Keratinocyte (primary cell): ENCODE data around the gene CELF2. TPM values are rescaled to one million over a fixed set of nuclear protein-coding genes. Genes with fewer than 3 reads are reported as not detected.
"Not testable (repeated sequence)": the region's sequence is repeated elsewhere in the genome, so short reads cannot be mapped to it uniquely, and the experiment has no call there.

Experiments
- DNase-seq: peaks from one replicate; pipeline ENCODE4 v3.0.0-alpha.2; 2011; ENCODE audit warnings: low read depth, missing footprints, low spot score
- FAIRE-seq: peaks from 2 replicates; lab custom pipeline; 2011; peaks lifted over from hg19 to GRCh38; lab: Jason Lieb, UNC
- H2AFZ ChIP-seq: 2 replicates; pipeline ENCODE4 v1.6.0; 2012; ENCODE audit warnings: low read length, control low read depth, inconsistent platforms; ENCODE audit not compliant: control insufficient read depth
- H3K27ac ChIP-seq: 2 replicates; pipeline ENCODE4 v1.5.1; 2011; ENCODE audit warnings: low read length; ENCODE audit not compliant: control insufficient read depth, insufficient read depth
- H3K27me3 ChIP-seq: 3 replicates; pipeline ENCODE4 v1.6.0; 2011; ENCODE audit warnings: low read length; ENCODE audit not compliant: control insufficient read depth, insufficient read depth; ENCODE audit errors: extremely low read depth
- H3K36me3 ChIP-seq, 2 experiments: 2 replicates in 1 of 2; 3 replicates in 1 of 2; pipeline ENCODE4 v1.5.1; 2011; ENCODE audit warnings: low read length in 2 of 2, mild to moderate bottlenecking in 1 of 2; ENCODE audit not compliant: control insufficient read depth in 2 of 2, insufficient read depth in 2 of 2; ENCODE audit errors: extremely low read depth in 1 of 2
- H3K4me1 ChIP-seq: 3 replicates; pipeline ENCODE4 v1.5.1; 2011; ENCODE audit warnings: low read length; ENCODE audit not compliant: control insufficient read depth, insufficient read depth; ENCODE audit errors: extremely low read depth
- H3K4me2 ChIP-seq: 3 replicates; pipeline ENCODE4 v1.6.0; 2011; ENCODE audit warnings: low read depth, low read length; ENCODE audit not compliant: control insufficient read depth, insufficient read depth; ENCODE audit errors: extremely low read depth
- H3K4me3 ChIP-seq, 3 experiments: fragments of 200-600 bp in 1 of 3; sonication (generic) in 1 of 3; 2 replicates in 2 of 3; 3 replicates in 1 of 3; pipeline ENCODE4 v1.5.1; 2011 to 2016; ENCODE audit warnings: low read length in 3 of 3, mild to moderate bottlenecking in 3 of 3, control low read depth in 2 of 3, inconsistent platforms in 1 of 3, low read depth in 1 of 3, mixed read lengths in 1 of 3, mixed run types in 1 of 3, moderate library complexity in 1 of 3; ENCODE audit not compliant: control insufficient read depth in 2 of 3, insufficient read depth in 2 of 3; ENCODE audit errors: extremely low read depth in 1 of 3
- H3K79me2 ChIP-seq: 2 replicates; pipeline ENCODE4 v1.6.0; 2012; ENCODE audit warnings: low read length; ENCODE audit not compliant: control insufficient read depth, insufficient read depth
- H3K9ac ChIP-seq: 3 replicates; pipeline ENCODE4 v1.6.0; 2011; ENCODE audit warnings: low read length; ENCODE audit not compliant: control insufficient read depth, insufficient read depth; ENCODE audit errors: extremely low read depth
- H3K9me1 ChIP-seq: 3 replicates; pipeline ENCODE4 v1.6.0; 2011; ENCODE audit warnings: low read length; ENCODE audit not compliant: control insufficient read depth, insufficient read depth; ENCODE audit errors: extremely low read depth
- H3K9me3 ChIP-seq: 2 replicates; pipeline ENCODE4 v1.5.1; 2012; ENCODE audit warnings: low read depth, low read length; ENCODE audit not compliant: control insufficient read depth
- H4K20me1 ChIP-seq: 3 replicates; pipeline ENCODE4 v1.6.0; 2011; ENCODE audit warnings: low read length; ENCODE audit not compliant: control insufficient read depth, insufficient read depth; ENCODE audit errors: extremely low read depth
- CTCF ChIP-seq, 3 experiments: IDR thresholded peaks in 1 of 3; conservative IDR thresholded peaks in 1 of 3; optimal IDR thresholded peaks in 1 of 3; 2 replicates in 2 of 3; 3 replicates in 1 of 3; pipeline versions ENCODE3 to v1.5.1; 2011; ENCODE audit warnings: low read length in 3 of 3, mild to moderate bottlenecking in 3 of 3, moderate library complexity in 2 of 3, control low read depth in 1 of 3, inconsistent platforms in 1 of 3; ENCODE audit not compliant: insufficient read depth in 2 of 3; ENCODE audit errors: extremely low read depth in 1 of 3
- EZH2 ChIP-seq: IDR thresholded peaks from one replicate; pipeline ENCODE4 v1.6.1; 2012; ENCODE audit warnings: inconsistent platforms, mild to moderate bottlenecking, low read length, moderate library complexity
- dilution Hi-C: fragments of 300-500 bp; cut with MboI; formaldehyde crosslinking; loops from one replicate; pipeline ENCODE4 v1.7.0; 2020; ENCODE audit warnings: low sequenced_read_pairs; ENCODE audit not compliant: extremely low pct_ligation_motif_present
- polyA plus RNA-seq, 5 experiments: library from polyadenylated mRNA; depleted of rRNA in 3 of 5; stranded (reverse) in 3 of 5; stranded (forward) in 1 of 5; unstranded in 1 of 5; fragments of >200 nt; gene quantifications; 1 replicate in 1 of 5; 2 replicates in 3 of 5; 3 replicates in 1 of 5; pipeline versions ENCODE4 v1.2.1 to v1.2.3, GENCODE V29; 2011 to 2012; ENCODE audit warnings: missing spikeins in 2 of 5, low read depth in 1 of 5, low replicate concordance in 1 of 5

The CELF2 gene
- polyA plus RNA-seq, 1 donor (not counting 4 experiments of a cell fraction or from before 2014, with no cell fraction given), result 9.8 TPM

- no peaks in the 10 kb centered on the region for H3K9me3 ChIP-seq
- H3K79me2 ChIP-seq, result no peaks in the 10 kb centered on the region
- H3K4me1 ChIP-seq, result no peaks in the 10 kb centered on the region
- DNase-seq (no peak), FAIRE-seq (no peak)
- no peaks in the 10 kb centered on the region for H4K20me1 ChIP-seq
- H2AFZ ChIP-seq, result no peak overlapping the region
- H3K27ac ChIP-seq, result no peak overlapping the region
- no peaks in the 10 kb centered on the region for H3K27me3 ChIP-seq
- H3K4me3 ChIP-seq, result no peak overlapping the region
- no peaks in the 10 kb centered on the region for H3K36me3 ChIP-seq
- dilution Hi-C loops, result no loop called here
- no peak overlapping the region for H3K9ac ChIP-seq
- H3K9me1 ChIP-seq, result no peaks in the 10 kb centered on the region
- no peak for TF ChIP-seq EZH2
- no peak for TF ChIP-seq CTCF (optimal IDR thresholded peaks at IDR 0.05 in 1 of 3, IDR thresholded peaks at IDR 0.05 in 1 of 3, conservative IDR thresholded peaks at IDR 0.05 in 1 of 3; ENCODE audit: extremely low read depth in 1 of 3, insufficient read depth in 2 of 3, low read length in 3 of 3)
- no peak overlapping the region for H3K4me2 ChIP-seq
Measured at GRCh38 chr10:11120711-11121110, 103.0 kb downstream of the CELF2 start.

- H3K27ac ChIP-seq, FAIRE-seq: not testable (repeated sequence)
Measured at GRCh38 chr10:11123892-11124291, 106.2 kb downstream of the CELF2 start.

GRCh38 chr10:11125004-11125403, 107.3 kb downstream of the CELF2 start:
- no peak for FAIRE-seq
- dilution Hi-C loops, result no loop called here

More at GRCh38 chr10:11123892-11124291, 106.2 kb downstream of the CELF2 start:
- H4K20me1 ChIP-seq, H3K9me1 ChIP-seq, H2AFZ ChIP-seq, H3K9ac ChIP-seq, H3K4me3 ChIP-seq, H3K27me3 ChIP-seq, DNase-seq, H3K4me1 ChIP-seq, H3K9me3 ChIP-seq, dilution Hi-C loops, H3K79me2 ChIP-seq, H3K36me3 ChIP-seq, H3K4me2 ChIP-seq: not testable (repeated sequence)

More at GRCh38 chr10:11125004-11125403, 107.3 kb downstream of the CELF2 start:
- H3K4me1 ChIP-seq, result no peaks in the 10 kb centered on the region
- no peak overlapping the region for H3K9ac ChIP-seq
- no peak overlapping the region for H3K27ac ChIP-seq
- H3K79me2 ChIP-seq, result no peaks in the 10 kb centered on the region
- H3K9me1 ChIP-seq, result no peaks in the 10 kb centered on the region
- no peak overlapping the region for H3K4me2 ChIP-seq
- no peak for DNase-seq
- no peaks in the 10 kb centered on the region for H4K20me1 ChIP-seq
- H3K4me3 ChIP-seq, result no peak overlapping the region
- no peaks in the 10 kb centered on the region for H3K9me3 ChIP-seq
- H3K27me3 ChIP-seq, result no peaks in the 10 kb centered on the region
- TF ChIP-seq EZH2, result no peak
- no peak for TF ChIP-seq CTCF (optimal IDR thresholded peaks at IDR 0.05 in 1 of 3, IDR thresholded peaks at IDR 0.05 in 1 of 3, conservative IDR thresholded peaks at IDR 0.05 in 1 of 3; ENCODE audit: extremely low read depth in 1 of 3, insufficient read depth in 2 of 3, low read length in 3 of 3)
- no peaks in the 10 kb centered on the region for H3K36me3 ChIP-seq
- no peak overlapping the region for H2AFZ ChIP-seq
